ENCODE results near the gene BCAS1.

Gene BCAS1

DNA sequence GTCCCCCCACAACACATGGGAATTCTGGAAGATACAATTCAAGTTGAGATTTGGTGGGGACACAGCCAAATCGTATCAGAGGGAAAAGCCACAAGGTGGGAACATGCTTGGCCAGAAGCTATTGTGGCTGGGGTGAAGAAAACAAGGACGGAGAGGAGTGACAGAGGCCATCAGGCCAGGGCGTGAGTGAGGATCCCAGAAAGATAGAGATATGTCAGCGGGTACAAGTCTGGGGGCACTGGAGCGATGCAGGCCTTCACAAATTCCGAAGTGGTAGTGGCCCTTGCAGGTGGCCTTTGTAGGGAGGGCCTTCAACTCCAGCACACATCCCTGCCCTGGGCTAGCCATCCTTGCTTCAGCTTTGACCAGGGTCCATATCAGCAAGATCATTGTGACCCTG, 159.1 kb downstream of the BCAS1 start:
- DNase-seq (ENCODE audit: low read depth in 4 of 4, low spot score in 1 of 4), result no peak

DNA sequence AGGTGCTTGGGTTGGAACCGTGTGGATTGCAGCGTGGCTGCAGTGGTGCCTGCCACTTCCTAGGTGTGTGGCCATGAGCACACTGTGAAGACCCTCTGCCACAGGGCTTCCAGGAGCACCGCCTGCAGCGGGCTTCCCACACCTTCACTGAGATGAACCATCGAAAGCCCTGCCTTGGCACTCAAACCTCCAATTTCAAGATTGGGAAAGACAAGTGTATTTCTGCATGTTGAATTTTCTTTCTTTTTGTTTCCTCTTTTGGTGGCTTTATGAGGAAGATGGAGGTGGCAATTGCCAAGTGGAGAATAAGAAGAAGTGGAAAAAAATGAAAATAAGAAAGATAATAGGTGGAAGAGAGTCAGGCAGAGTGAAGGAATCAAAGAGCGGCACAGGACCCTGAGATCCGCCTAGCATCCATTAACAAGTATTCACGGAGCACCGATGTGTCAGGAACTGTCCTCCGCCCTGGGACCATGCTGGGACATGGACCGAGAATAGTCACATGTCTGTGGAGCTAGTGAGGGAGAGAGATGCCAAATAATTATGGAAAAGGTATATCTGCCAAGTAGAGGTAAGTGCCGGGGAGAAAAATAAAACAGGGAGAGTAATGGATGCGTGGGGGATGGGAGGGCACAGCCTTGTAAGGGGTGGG, 159.9 kb downstream of the BCAS1 start:
- DNase-seq (ENCODE audit: low read depth in 4 of 4, low spot score in 1 of 4), result no peak

DNA sequence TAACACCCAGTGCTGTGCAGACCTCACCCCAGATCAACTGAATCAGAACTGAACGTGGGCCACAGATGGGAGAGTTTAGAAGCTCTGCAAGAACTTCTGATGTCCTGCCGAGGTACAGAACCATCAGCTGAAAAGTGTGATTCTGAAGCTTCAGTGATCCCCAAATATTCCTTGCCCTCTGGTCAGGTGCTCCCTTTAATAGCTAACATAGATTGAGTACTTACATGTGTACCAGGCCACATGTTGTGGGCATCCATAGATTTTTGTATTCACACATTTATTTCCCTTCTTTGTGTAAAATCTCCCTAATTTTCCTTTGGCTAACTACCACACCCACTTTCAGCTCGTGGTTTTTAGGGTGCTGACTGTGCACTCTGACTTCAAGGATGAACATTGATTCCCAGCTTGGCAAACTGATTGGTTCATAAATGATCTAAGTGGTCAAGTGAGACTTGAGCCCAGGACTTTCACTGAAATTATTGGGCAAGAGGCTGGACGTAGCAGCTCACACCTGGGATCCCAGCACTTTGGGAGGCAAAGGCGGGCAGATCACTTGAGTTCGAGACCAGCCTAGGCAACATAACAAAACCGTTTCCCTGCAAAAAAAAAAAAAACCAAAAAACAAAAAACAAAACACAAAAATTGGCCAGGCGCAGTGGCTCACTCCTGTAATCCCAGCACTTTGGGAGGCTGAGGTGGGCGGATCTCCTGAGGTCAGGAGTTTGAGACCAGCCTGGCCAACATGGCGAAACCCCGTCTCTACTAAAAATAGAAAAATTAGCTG, 162.2 kb downstream of the BCAS1 start:
- no peak for DNase-seq (ENCODE audit: low read depth in 4 of 4, low spot score in 1 of 4)

DNA sequence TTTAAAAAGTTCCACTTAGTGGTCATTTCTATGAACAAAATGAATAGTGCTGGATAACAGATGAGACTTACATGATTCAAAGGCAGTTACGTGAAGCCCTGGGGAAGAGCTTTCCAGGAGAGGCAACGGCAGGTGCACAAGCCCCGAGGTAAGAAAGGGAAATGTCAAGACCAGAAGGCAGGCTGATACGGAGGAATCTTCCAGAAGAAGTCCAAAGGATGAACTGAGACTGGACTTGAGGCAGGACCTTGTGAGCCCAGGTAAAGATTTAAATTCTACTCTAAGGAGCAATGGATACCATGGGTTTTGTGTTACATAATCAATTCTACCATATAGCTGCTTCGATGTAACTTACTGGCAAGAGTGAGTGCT, 164.6 kb downstream of the BCAS1 start:
- no peak for DNase-seq (ENCODE audit: low read depth in 4 of 4, low spot score in 1 of 4)

DNA sequence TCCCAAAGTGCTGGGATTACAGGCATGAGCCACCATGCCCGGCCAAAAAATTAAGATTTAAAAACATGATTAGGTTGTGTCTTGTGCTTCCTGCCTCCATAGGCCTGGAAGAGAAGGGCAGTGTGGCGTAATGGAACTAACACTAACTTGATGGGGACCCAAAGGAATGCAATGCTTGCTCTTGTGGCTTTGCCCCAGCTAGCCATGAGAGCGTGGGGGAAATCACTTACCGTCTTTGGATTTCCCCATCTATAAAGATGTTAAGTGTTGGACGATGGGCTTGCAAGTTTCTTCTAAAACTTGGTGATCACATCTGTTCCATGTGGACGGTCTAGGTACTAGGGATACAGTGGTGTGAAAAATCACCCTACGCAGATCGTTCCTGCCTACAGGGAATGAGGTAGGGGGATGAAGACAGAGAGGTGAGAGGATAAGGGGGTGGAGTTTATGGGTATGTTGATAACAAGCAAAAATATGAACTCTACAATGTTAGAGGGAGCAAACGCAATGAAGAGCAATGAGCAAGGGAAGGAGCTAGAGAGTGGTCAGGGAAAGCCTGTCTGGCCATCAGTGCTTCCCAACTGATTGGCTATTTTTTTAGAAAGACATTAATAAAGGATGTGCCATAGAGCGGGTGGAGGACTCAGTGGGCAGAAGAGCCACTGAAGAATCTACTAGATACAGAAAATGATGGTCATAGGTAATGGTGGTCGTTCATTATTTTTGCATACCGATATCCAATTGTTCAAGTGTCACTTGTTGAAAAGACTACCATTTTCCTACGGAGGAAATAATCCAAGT, 165.2 kb downstream of the BCAS1 start:
- DNase-seq (ENCODE audit: low read depth in 4 of 4, low spot score in 1 of 4), result no peak

DNA sequence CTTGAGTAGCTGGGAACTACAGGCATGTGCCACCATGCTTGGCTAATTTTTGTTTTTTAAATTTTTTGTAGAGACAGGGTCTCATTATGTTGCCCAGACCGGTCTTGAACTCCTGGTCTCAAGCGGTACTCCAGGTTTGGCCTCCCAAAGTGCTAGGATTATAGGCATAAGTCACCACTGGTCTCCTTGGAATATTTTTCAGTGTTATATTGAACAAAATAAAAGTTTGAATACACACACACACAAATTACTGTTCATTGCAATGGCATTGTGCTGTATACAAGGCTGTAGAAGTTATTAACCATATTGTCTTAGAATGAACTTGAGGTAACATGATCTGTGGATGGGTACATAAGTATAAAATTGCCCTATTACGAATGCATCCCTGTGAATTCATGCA, 166.1 kb downstream of the BCAS1 start:
- DNase-seq (ENCODE audit: low read depth in 4 of 4, low spot score in 1 of 4), result no peak

DNA sequence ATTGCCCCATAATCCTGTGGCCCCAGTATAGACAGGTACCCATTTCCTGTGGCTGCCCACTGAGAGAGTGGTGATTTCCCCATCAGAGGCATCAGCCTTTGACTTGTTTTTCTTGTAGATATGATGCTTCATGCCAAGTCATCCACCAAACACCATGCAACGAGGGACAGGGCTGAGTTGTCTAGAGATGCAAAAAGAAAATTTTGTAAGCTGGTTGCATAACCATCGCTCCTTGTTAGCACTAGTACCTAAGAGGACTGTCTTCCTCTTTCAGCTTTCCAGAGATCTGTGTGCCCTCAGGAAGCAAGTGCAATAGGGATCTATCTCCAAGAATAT, 166.8 kb downstream of the BCAS1 start:
- no peak for DNase-seq (ENCODE audit: low read depth in 4 of 4, low spot score in 1 of 4)

DNA sequence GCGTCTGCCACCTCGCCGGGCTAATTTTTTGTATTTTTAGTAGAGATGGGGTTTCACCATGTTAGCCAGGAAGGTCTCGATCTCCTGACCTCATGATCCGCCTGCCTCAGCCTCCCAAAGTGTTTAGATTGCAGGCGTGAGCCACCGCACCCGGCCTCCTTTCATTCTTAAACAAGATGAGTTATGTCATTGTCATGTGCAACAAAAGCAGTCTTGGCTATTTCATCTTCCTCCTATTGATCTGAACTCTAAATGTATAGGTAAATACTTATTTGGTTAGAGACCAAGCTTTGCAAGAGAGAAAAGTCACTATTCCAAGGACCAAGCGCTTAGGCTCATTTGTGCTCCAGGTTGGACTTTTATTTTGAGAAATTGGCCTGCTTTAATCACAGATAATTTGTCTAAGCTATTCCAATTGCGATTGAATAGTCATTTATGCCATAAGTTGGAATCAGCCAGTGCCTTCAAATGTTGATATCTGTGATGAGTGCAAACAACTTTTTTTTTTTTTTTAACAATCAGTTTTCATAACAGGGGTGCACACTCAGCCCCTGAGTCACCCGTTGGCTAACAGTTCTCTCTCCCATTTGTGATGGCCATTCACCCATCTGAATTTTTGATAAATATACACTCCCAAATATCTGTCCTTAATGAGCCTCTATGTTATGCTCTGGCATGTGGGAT, 167.3 kb downstream of the BCAS1 start:
- no peak for DNase-seq (ENCODE audit: low read depth in 4 of 4, low spot score in 1 of 4)

DNA sequence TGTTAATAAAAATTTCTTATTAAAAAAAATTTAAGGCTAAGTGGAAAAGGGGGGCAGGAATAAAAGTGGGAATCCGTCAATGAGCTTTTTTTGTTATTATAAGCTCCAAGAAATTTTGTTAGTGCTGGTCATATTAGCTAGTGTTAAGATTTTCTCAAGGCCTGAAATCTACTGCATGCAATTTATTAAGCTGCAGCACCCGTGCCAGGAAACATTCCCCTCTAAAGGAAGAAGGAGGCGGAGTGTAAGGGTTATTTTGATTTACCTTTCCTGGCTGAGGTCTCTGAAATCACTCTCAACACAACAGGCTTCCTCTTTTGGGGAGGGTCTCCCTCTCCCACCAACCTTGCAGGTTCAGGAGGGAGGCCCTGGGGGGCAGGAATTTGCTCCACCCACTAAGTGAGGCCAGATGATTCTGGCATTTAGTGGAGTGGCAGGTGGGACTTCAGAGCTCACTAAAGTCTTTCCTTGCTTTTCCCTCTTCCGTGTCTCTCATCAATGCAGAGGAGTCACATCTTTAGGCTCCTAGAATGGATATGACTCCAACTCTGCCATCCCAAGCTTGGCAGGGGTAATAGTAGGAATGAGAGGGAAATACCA, 168.8 kb downstream of the BCAS1 start:
- no peak for DNase-seq (ENCODE audit: low read depth in 4 of 4, low spot score in 1 of 4)

DNA sequence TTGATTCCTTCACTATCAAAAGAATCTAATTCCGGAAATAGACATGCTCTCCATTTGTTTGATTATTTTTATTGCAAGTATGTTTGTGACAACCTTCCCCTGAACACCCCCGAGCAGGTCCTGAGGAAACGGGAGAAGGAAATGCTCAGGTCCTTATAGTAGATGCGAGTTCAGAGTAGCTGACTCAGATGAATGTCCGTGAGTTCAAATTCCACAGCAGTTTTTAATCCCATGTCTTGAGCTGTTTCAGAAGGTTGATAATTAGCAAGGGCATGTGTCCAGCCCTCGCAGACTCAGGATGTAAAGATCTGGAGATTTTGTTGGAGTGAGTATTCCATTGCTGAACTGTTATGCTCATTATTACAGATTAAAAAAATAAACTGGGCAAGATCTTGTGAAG, 169.3 kb downstream of the BCAS1 start:
- DNase-seq (ENCODE audit: low read depth in 4 of 4, low spot score in 1 of 4), result no peak

DNA sequence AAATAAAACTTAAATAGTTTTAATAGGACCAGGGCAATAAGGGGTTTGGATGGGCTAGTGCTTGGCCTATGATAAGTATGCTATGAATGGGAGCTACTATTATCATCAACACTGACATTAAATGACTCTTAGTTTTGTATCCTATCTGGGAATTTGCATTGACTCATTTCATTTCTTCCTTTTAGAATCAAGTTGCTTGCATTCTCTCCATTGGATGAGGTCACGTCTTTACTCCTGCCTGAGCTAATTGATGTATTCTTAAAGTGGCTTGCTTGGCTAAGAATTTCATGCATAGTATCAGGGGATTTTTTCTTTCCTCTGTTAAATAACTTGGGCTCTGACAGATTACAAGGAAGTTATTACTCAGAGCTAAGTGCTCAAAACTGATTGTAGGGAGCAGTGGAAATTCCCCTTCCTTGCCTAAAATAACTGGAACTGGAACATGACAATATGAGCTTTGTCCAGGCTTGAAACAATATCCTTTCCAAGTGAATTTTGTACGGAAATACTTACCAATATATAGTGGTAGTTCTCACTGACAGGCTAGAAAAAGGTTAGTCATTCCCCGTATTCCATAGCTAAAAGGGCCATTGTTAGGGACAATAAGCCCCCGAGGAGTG, 169.9 kb downstream of the BCAS1 start:
- DNase-seq (ENCODE audit: low read depth in 4 of 4, low spot score in 1 of 4), result no peak

DNA sequence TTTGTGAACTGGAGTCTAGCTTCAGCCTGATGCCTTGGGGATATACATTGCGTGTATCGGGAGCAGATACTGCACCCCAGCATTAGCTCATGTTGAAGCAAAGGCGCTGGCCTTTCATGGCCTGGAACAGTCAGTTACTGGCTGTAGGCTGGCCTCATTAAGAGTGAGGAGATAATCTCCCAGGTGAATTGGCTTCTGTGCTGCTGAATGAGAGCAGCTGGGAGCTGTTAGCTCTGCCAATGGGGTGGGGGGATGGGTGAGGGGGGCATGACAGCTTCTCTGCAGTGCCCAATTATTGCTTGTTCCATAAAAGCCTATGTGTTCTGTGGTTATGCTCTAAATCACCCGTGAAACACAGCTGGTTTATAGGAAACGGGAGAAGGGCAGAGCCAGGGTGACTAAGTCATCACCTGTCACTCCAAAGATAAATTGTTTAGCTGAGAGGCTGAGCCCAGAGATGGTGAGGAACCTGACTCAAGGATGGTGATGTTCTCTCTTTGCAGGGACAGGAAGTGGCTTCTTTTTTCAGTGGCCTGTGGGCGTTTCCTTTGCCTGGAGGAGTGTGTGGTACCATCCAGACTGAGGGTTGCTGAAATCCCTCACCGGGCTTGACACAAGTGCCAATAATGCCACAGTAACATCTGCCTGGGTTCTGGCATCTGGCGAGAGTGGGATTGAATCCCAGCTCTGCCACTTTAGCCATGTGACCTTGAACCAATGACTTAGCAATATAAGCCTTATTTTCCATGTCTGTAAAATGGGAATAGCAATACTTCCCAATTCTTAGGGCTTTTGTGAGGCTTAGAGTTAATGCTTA, 170.8 kb downstream of the BCAS1 start:
- DNase-seq (ENCODE audit: low read depth in 4 of 4, low spot score in 1 of 4), result peak in 2 of 4 experiments; percentile 56 to 66

DNA sequence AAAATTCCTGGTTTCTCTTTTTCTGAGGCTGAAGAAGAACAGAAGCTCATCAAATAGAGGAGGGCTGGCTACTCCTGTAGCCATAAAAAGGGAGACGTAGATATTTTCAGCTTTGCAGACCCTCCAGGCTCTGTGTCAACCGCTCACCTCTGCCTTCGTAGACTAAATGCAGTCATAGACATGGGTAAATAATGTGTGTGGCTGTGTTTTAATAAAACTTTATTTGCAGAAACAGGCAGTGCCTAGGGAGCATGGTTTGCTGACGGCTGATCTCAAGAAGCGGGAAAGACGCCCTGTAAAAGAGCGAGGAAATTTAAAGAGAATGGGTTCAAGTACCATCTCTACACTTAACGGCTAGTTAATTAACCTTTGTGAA, 171.8 kb downstream of the BCAS1 start:
- DNase-seq (ENCODE audit: low read depth in 4 of 4, low spot score in 1 of 4), result no peak

DNA sequence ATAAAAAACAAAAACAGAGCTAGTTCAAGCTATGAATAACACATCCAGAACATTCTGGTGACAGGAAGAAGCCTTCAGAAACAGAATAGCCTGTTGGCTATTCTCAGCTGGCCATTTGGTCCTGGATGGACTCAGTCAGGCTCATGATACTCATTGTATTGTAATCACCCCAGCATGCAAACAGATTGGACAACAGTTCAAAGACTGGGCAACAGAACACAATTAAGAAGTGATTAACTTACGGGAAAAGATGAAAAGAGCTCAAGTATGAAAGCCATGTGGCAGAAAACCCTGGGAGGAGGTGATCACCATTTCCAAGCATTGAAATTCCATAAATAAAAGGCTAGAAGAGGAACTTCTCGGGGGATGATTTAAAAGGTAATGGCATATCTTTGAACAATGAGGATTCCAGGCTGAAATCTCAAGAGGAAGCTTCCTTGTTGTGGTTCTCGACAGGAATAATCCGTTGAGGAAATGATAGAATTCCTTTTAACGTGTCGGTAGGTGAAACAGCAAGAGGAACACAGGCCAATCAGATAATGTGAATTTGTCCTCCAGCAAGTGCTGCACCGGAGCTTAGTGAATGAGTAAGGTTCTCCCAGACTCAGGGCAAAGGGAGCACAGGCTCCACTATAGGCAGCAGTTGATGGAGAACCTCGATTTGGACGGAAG, 172.4 kb downstream of the BCAS1 start:
- no peak for DNase-seq (ENCODE audit: low read depth in 4 of 4, low spot score in 1 of 4)

DNA sequence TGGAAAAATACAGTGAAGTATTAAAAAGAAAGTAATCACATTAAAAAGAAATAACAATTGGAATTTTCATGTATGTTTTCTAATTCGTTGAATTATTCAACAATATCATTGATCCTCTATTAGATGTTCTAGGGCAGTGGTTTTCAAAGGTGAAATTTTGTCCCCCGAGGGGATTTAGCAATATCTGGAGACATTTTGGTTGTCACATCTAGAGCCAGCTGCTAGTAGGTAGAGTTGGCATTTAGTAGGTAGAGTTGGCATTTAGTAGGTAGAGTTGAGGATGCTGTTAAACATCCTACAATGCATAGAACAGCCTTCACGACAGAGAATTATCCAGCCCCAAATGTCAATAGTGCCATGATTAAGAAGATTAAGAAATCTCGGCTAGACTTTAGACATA, 173.7 kb downstream of the BCAS1 start:
- DNase-seq (ENCODE audit: low read depth in 4 of 4, low spot score in 1 of 4), result no peak

DNA sequence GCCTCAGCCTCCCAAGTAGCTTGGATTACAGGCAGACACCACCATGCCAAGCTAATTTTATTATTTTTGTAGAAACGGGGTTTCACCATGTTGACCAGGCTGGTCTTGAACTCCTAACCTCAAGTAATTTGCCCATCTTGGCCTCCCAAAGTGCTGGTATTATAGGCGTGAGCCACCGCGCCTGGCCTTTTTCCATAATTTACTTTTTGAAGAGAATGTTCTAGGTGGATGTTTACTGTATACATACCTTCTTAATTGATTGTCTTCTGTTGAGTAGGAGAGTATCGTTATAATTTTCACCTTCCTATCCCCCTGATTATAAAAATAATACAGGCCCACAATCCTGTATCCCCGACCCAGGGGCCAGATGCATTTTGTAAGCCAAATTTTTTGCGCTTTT, 174.4 kb downstream of the BCAS1 start:
- no peak for DNase-seq (ENCODE audit: low read depth in 4 of 4, low spot score in 1 of 4)

DNA sequence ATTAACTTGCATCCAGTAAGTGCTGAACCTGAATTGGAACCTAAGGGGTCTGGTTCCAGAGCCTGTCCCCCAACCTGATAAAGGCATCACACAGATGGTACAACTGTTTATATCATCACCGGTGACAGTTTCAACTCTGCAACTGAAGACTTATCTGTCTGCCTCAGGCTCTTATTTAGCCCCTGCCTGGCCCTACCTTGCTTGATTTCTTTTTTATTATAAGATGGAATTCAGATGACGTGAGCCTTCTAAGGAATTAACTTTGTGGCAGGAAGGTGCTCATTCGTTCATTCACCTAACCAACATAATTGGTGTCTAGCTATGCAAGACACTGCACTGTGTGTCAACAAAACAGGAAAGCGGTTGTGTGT, 175.0 kb downstream of the BCAS1 start:
- no peak for DNase-seq (ENCODE audit: low read depth in 4 of 4, low spot score in 1 of 4)

DNA sequence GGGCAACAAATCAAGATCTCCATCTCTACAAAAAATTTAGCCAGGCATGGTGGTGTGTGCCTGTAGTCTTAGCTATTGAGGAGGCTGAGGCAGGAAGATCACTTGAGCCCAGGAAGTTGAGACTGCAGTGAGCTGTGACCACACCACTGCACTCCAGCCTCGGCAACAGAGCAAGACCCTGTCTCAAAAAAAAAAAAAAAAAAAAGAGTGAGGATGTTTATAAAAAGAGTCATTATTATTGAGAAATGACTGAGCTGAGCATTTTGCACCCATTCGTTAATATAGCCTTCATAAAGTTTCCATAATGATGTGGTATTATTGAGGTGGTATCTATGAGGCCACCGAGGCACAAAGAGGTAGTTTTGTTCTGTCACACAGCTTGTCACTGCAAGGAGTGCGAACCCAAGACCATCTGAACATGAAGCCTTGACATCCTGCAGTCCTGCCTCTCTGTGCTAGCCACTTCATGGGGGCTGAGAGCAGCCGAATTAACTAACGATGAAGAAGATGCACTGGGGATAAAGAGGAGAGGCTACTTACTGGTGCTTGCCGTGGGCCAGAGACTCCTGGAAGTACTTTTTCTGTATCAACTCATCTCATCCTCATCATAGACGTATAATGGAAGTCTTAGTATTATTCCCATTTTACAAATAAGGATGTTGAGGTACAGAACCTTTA, 175.5 kb downstream of the BCAS1 start:
- no peak for DNase-seq (ENCODE audit: low read depth in 4 of 4, low spot score in 1 of 4)

Measured in stimulated activated CD4-positive, alpha-beta T cell treated with anti-CD3 and anti-CD28 coated beads, Interleukin-1b, Interleukin-23, amount 100 ng/mL, for 24 hours (primary cell).